KMS-11 (cell line): ENCODE data around the gene ITGB3.

Experiments used
- H2AFZ ChIP-seq: fragments of 200-600 bp; sonication (generic); 2 replicates; pipeline ENCODE4 v1.6.1; 2016; ENCODE audit warnings: antibody characterized with exemption, mixed run types, low read depth
- H3K27ac ChIP-seq: fragments of 200-600 bp; sonication (generic); 2 replicates; pipeline ENCODE4 v1.6.1; 2016; ENCODE audit warnings: mild to moderate bottlenecking, mixed run types
- H3K27me3 ChIP-seq: fragments of 200-600 bp; sonication (generic); 2 replicates; pipeline ENCODE4 v1.6.1; 2017; ENCODE audit warnings: mild to moderate bottlenecking, low read depth, mixed run types, moderate library complexity; ENCODE audit not compliant: insufficient read depth
- H3K36me3 ChIP-seq: fragments of 200-600 bp; sonication (generic); 2 replicates; pipeline ENCODE4 v1.6.1; 2017; ENCODE audit warnings: mild to moderate bottlenecking, mixed run types; ENCODE audit not compliant: insufficient read depth
- H3K4me1 ChIP-seq: fragments of 200-600 bp; sonication (generic); 2 replicates; pipeline ENCODE4 v1.6.1; 2016; ENCODE audit warnings: mild to moderate bottlenecking, low read depth, mixed run types; ENCODE audit not compliant: poor library complexity, severe bottlenecking
- H3K4me2 ChIP-seq: fragments of 200-600 bp; sonication (generic); 2 replicates; pipeline ENCODE4 v1.7.0; 2016; ENCODE audit warnings: mild to moderate bottlenecking, mixed run types
- H3K4me3 ChIP-seq: fragments of 200-600 bp; sonication (generic); IDR thresholded peaks from 2 replicates; pipeline ENCODE4 v1.6.1; 2017; ENCODE audit warnings: low read depth, low read length, mixed read lengths; ENCODE audit not compliant: insufficient read depth
- H3K79me2 ChIP-seq: fragments of 200-600 bp; sonication (generic); 2 replicates; pipeline ENCODE4 v1.6.1; 2016; ENCODE audit warnings: low read depth, mixed run types; ENCODE audit not compliant: insufficient read depth
- H3K9ac ChIP-seq: fragments of 200-600 bp; sonication (generic); 2 replicates; pipeline ENCODE4 v1.6.1; 2016; ENCODE audit warnings: mild to moderate bottlenecking, mixed run types
- H4K20me1 ChIP-seq: fragments of 200-600 bp; sonication (generic); 2 replicates; pipeline ENCODE4 v1.6.1; 2016; ENCODE audit warnings: mild to moderate bottlenecking, mixed run types; ENCODE audit not compliant: insufficient read depth
- CTCF ChIP-seq: fragments of 200-600 bp; sonication (generic); conservative IDR thresholded peaks from 2 replicates; pipeline ENCODE4 v1.6.1; 2017; ENCODE audit warnings: low read depth, mild to moderate bottlenecking, antibody characterized with exemption, low read length, moderate library complexity, mixed read lengths

ITGB3 gene

GRCh38 chr17:47235923-47236322, 17.7 kb upstream of the ITGB3 start:
- Histone ChIP-seq H2AFZ (no peak overlapping the region), H3K4me1 (peaks cover 21% of the 10 kb centered on the region), H3K79me2 (no peaks in the 10 kb centered on the region), H4K20me1 (no peaks in the 10 kb centered on the region), H3K9ac (no peak overlapping the region), H3K4me2 (no peak overlapping the region), H3K4me3 (no peak overlapping the region), H3K27ac (no peak overlapping the region), H3K36me3 (no peaks in the 10 kb centered on the region), H3K27me3 (no peaks in the 10 kb centered on the region)
- no peak for TF ChIP-seq CTCF

GRCh38 chr17:47237841-47238240, 15.8 kb upstream of the ITGB3 start:
- Histone ChIP-seq H3K27ac (no peak overlapping the region), H3K4me2 (no peak overlapping the region)
- TF ChIP-seq CTCF, result no peak

GRCh38 chr17:47238321-47239010, 15.2 kb upstream of the ITGB3 start:
- H4K20me1 ChIP-seq, result no peaks in the 10 kb centered on the region
- H3K4me1 ChIP-seq, result peaks cover 17% of the 10 kb centered on the region
- no peaks in the 10 kb centered on the region for H3K27me3 ChIP-seq
- no peaks in the 10 kb centered on the region for H3K36me3 ChIP-seq
- no peaks in the 10 kb centered on the region for H3K79me2 ChIP-seq
- H3K27ac ChIP-seq, result no peak overlapping the region
- TF ChIP-seq CTCF, result no peak
- no peak overlapping the region for H3K9ac ChIP-seq
- no peak overlapping the region for H2AFZ ChIP-seq
- no peak overlapping the region for H3K4me3 ChIP-seq
- no peak overlapping the region for H3K4me2 ChIP-seq

More at GRCh38 chr17:47237841-47238240, 15.8 kb upstream of the ITGB3 start:
- Histone ChIP-seq H3K79me2 (no peaks in the 10 kb centered on the region), H3K9ac (no peak overlapping the region), H3K36me3 (no peaks in the 10 kb centered on the region), H2AFZ (no peak overlapping the region), H3K27me3 (no peaks in the 10 kb centered on the region), H4K20me1 (no peaks in the 10 kb centered on the region), H3K4me3 (no peak overlapping the region), H3K4me1 (peaks cover 17% of the 10 kb centered on the region)

GRCh38 chr17:47239619-47239966, 14.0 kb upstream of the ITGB3 start:
- no peak overlapping the region for H3K4me2 ChIP-seq
- H3K79me2 ChIP-seq, result no peaks in the 10 kb centered on the region
- H3K4me3 ChIP-seq, result no peak overlapping the region
- H3K9ac ChIP-seq, result no peak overlapping the region
- no peak overlapping the region for H3K27ac ChIP-seq
- H4K20me1 ChIP-seq, result no peaks in the 10 kb centered on the region
- H3K27me3 ChIP-seq, result no peaks in the 10 kb centered on the region
- H2AFZ ChIP-seq, result peak overlapping the region; percentile 32; the same call in 1 of the 2 replicates
- TF ChIP-seq CTCF, result no peak
- peaks cover 17% of the 10 kb centered on the region for H3K4me1 ChIP-seq
- no peaks in the 10 kb centered on the region for H3K36me3 ChIP-seq
